Tibial nerve (tissue), 4 donors: ENCODE data around the gene CDC7.

Experiments used
- EP300 ChIP-seq, 2 donors: sonication (generic); formaldehyde crosslinking; IDR thresholded peaks; one replicate each; pipeline ENCODE4 v1.6.1; 2017; ENCODE audit warnings: antibody characterized with exemption in 2 of 2, mild to moderate bottlenecking in 1 of 2
- TF ChIP-seq, protein P1 (sequence below), 5 experiments: fragments of 200-600 bp in 3 of 5; fragments of 450-650 bp in 2 of 5; sonication (generic) in 3 of 5; IDR thresholded peaks; one replicate each; pipeline ENCODE4 v1.5.1; 2016 to 2019; ENCODE audit warnings: antibody characterized with exemption in 5 of 5, mild to moderate bottlenecking in 3 of 5, moderate library complexity in 2 of 5

DNA sequence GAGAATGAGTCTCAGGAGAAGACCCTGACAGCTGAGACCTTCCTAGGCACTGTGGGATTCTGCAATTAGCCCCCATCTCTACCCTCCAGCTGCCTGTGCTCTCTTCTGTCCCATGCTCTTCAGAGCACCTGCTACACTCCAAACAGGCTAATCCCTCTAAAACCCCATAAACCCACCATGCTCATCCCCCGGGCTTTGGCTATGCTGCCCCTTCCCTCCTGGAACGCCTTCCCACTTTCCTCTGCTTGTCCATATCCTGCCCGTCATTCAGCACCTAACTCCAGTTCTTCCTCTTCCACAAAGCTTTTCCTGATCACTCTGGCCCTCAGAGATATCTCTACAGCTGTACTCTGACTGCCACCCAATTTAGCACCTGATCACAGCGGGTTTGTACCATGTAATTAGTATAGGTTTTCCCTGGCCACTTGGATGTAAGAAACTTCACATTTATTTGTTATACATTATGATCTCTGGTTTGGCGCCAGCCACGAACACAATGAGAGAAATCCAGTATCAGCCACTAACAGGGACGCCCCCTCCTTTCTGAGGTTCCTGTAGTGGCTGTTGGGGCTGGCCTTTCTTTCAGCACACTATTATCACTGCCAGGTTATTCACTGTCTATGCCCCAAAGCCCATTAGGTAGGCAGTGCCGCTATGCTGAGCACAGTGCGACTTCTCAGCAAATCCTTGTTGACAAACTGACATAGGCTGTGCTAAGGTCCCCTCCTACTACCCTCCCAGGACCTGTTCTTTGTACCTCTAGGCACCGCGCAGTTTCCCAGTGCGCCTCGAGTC, 45.1 kb downstream of the CDC7 start:
- TF ChIP-seq, protein P1, sequence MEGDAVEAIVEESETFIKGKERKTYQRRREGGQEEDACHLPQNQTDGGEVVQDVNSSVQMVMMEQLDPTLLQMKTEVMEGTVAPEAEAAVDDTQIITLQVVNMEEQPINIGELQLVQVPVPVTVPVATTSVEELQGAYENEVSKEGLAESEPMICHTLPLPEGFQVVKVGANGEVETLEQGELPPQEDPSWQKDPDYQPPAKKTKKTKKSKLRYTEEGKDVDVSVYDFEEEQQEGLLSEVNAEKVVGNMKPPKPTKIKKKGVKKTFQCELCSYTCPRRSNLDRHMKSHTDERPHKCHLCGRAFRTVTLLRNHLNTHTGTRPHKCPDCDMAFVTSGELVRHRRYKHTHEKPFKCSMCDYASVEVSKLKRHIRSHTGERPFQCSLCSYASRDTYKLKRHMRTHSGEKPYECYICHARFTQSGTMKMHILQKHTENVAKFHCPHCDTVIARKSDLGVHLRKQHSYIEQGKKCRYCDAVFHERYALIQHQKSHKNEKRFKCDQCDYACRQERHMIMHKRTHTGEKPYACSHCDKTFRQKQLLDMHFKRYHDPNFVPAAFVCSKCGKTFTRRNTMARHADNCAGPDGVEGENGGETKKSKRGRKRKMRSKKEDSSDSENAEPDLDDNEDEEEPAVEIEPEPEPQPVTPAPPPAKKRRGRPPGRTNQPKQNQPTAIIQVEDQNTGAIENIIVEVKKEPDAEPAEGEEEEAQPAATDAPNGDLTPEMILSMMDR (IDR thresholded peaks at IDR 0.05), result no peak
- no peak for TF ChIP-seq EP300 (IDR thresholded peaks at IDR 0.05)
